Tibial artery (tissue), 4 donors: Measurements from ENCODE around the gene SLX9.

Source experiments
- DNase-seq, 2 donors: peaks; one replicate each; pipeline ENCODE4 v3.0.0-alpha.2; 2019
- H3K27ac ChIP-seq, 2 donors: fragments of 200-600 bp; sonication (generic) in 1 of 2; 1 replicate in 1 of 2; 2 replicates in 1 of 2; pipeline ENCODE4 v1.5.1; 2018 to 2019; ENCODE audit warnings: mild to moderate bottlenecking in 1 of 2
- H3K27me3 ChIP-seq, 2 donors: fragments of 200-600 bp; sonication (generic) in 1 of 2; one replicate each; pipeline versions ENCODE4 v1.5.1 to v1.6.0; 2016 to 2019
- H3K36me3 ChIP-seq, 3 donors: fragments of 200-600 bp; sonication (generic) in 2 of 3; one replicate each; pipeline ENCODE4 v1.5.1; 2016 to 2019; ENCODE audit warnings: mild to moderate bottlenecking in 2 of 3
- H3K4me1 ChIP-seq, 4 donors: fragments of 200-600 bp; sonication (generic) in 2 of 4; 1 replicate in 3 of 4; 2 replicates in 1 of 4; pipeline ENCODE4 v1.5.1; 2016 to 2019
- H3K4me3 ChIP-seq, 2 donors: fragments of 200-600 bp; sonication (generic) in 1 of 2; 1 replicate in 1 of 2; 2 replicates in 1 of 2; pipeline ENCODE4 v1.5.1; 2018 to 2019; ENCODE audit warnings: mild to moderate bottlenecking in 2 of 2
- H3K9me3 ChIP-seq, 3 donors: fragments of 200-600 bp; sonication (generic) in 1 of 3; one replicate each; pipeline ENCODE4 v1.5.1; 2016 to 2019
- intact Hi-C: fragments of 100-400 bp; cut with DNase I; formaldehyde crosslinking; loops from one replicate; pipeline ENCODE4 v1.15.0; 2023; ENCODE audit warnings: low total_unique reads
- TF ChIP-seq, protein P1 (sequence below), 2 experiments: fragments of 200-600 bp in 1 of 2; fragments of 450-650 bp in 1 of 2; IDR thresholded peaks; one replicate each; pipeline ENCODE4 v1.5.1; 2017 to 2019; ENCODE audit warnings: antibody characterized with exemption in 2 of 2, mild to moderate bottlenecking in 1 of 2, moderate library complexity in 1 of 2

SLX9 gene

GRCh38 chr21:44995343-44995941, 55.6 kb downstream of the SLX9 start:
- Histone ChIP-seq H3K27me3 (no peaks in the 10 kb centered on the region), H3K9me3 (no peaks in the 10 kb centered on the region), H3K4me1 (peaks cover 0 to 96% (median 73%) of the 10 kb centered on the region in 4 donors), H3K36me3 (no peaks in the 10 kb centered on the region), H3K4me3 (no peak overlapping the region), H3K27ac (peak overlapping the region; percentile 70 to 78)
- DNase-seq, result peak in 1 of 2 donors; percentile 69
- TF ChIP-seq, protein P1, sequence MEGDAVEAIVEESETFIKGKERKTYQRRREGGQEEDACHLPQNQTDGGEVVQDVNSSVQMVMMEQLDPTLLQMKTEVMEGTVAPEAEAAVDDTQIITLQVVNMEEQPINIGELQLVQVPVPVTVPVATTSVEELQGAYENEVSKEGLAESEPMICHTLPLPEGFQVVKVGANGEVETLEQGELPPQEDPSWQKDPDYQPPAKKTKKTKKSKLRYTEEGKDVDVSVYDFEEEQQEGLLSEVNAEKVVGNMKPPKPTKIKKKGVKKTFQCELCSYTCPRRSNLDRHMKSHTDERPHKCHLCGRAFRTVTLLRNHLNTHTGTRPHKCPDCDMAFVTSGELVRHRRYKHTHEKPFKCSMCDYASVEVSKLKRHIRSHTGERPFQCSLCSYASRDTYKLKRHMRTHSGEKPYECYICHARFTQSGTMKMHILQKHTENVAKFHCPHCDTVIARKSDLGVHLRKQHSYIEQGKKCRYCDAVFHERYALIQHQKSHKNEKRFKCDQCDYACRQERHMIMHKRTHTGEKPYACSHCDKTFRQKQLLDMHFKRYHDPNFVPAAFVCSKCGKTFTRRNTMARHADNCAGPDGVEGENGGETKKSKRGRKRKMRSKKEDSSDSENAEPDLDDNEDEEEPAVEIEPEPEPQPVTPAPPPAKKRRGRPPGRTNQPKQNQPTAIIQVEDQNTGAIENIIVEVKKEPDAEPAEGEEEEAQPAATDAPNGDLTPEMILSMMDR (IDR thresholded peaks at IDR 0.05), result no peak
- intact Hi-C loops, result no loop called here

GRCh38 chr21:44996096-44996495, 56.3 kb downstream of the SLX9 start:
- Histone ChIP-seq H3K4me1 (peaks cover under 1 to 98% (median 77%) of the 10 kb centered on the region in 4 donors), H3K27ac (peak overlapping the region; percentile 75 to 78)

DNA sequence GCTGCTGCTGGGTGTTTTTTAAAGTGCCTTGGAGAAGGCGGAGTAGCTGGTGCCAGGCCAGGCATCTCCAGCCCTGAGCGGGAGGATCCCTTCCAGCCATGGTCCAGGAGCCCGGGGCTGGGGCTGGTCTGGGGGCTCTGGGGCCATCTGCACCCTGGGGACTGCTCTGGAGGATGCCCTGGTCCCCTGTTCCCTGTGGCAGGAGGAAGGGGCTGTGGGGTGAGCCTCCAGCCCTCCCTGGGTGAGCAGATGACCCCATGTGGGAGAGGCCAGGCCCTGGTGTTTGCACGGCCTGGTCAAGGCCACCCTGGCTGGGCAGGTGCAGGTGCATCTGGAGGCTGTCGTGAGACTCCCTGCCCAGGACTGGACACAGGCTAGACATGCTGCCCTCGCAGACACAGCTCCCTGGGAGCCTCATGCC, 56.7 kb downstream of the SLX9 start:
- no peaks in the 10 kb centered on the region for H3K27me3 ChIP-seq
- TF ChIP-seq, protein P1 (IDR thresholded peaks at IDR 0.05), result no peak
- DNase-seq, result peak in 1 of 2 donors; percentile 64
- H3K9me3 ChIP-seq, result no peaks in the 10 kb centered on the region
- no peak overlapping the region for H3K4me3 ChIP-seq
- H3K27ac ChIP-seq, result peak overlapping the region; percentile 75 to 78
- peaks cover 5 to 100% (median 79%) of the 10 kb centered on the region in 4 donors for H3K4me1 ChIP-seq
- no peaks in the 10 kb centered on the region for H3K36me3 ChIP-seq
- intact Hi-C loops, result no loop called here

More at GRCh38 chr21:44996096-44996495, 56.3 kb downstream of the SLX9 start:
- DNase-seq, result no peak
- Histone ChIP-seq H3K4me3 (no peak overlapping the region), H3K9me3 (no peaks in the 10 kb centered on the region), H3K36me3 (no peaks in the 10 kb centered on the region), H3K27me3 (no peaks in the 10 kb centered on the region)
- intact Hi-C loops, result no loop called here
- TF ChIP-seq, protein P1 (IDR thresholded peaks at IDR 0.05), result no peak

- H3K36me3 ChIP-seq, result no peaks in the 10 kb centered on the region
- no peaks in the 10 kb centered on the region for H3K27me3 ChIP-seq
- H3K4me1 ChIP-seq, result peaks cover 7 to 100% (median 79%) of the 10 kb centered on the region in 4 donors
- H3K9me3 ChIP-seq, result no peaks in the 10 kb centered on the region
- intact Hi-C loops, result no loop called here
- no peak overlapping the region for H3K4me3 ChIP-seq
- TF ChIP-seq, protein P1 (IDR thresholded peaks at IDR 0.05), result no peak
- peak overlapping the region; percentile 75 to 78 for H3K27ac ChIP-seq
- DNase-seq, result peak in 1 of 2 donors; percentile 69
These were observed 57.4 kb downstream of the SLX9 start for GRCh38 chr21:44996983-44997936.

- no peaks in the 10 kb centered on the region for H3K36me3 ChIP-seq
- intact Hi-C loops, result no loop called here
- H3K4me1 ChIP-seq, result peaks cover 7 to 100% (median 83%) of the 10 kb centered on the region in 4 donors
- no peaks in the 10 kb centered on the region for H3K27me3 ChIP-seq
- TF ChIP-seq, protein P1 (IDR thresholded peaks at IDR 0.05), result no peak
- H3K9me3 ChIP-seq, result no peaks in the 10 kb centered on the region
- no peak for DNase-seq
- peak overlapping the region; percentile 75 to 78 for H3K27ac ChIP-seq
- H3K4me3 ChIP-seq, result no peak overlapping the region
These were observed 58.3 kb downstream of the SLX9 start for GRCh38 chr21:44998086-44998620.
